HG03135 (cell line): Measurements from ENCODE around the gene RAB1A.

ENCODE experiments used
- ATAC-seq: cut with Tn5 transposase; IDR thresholded peaks from one replicate; pipeline ENCODE4 v1.9.1; 2021; ENCODE audit warnings: mild to moderate bottlenecking, moderate library complexity; ENCODE audit not compliant: unreplicated experiment

Gene RAB1A

GRCh38 chr2:65062843-65063825 lies 66.8 kb downstream of the RAB1A start:
- ATAC-seq: no peak

- ATAC-seq: no peak
These were observed 68.0 kb downstream of the RAB1A start for GRCh38 chr2:65061910-65062339.

GRCh38 chr2:65061146-65061909 lies 68.6 kb downstream of the RAB1A start:
- no peak for ATAC-seq

GRCh38 chr2:65059071-65059470 lies 70.8 kb downstream of the RAB1A start:
- ATAC-seq: no peak

- ATAC-seq: peak; percentile 25
These were observed 72.4 kb downstream of the RAB1A start for GRCh38 chr2:65057391-65058052.

GRCh38 chr2:65057054-65057375 lies 72.9 kb downstream of the RAB1A start:
- no peak for ATAC-seq

GRCh38 chr2:65056215-65057053 lies 73.5 kb downstream of the RAB1A start, which contains the start of gene CEP68:
Gene CEP68, plus strand, starts transcription at chr2:65056416. Its CDS starts 13,029 bp downstream, at chr2:65069445.
- ATAC-seq: peak; percentile 83

GRCh38 chr2:65055422-65056214 lies 74.3 kb downstream of the RAB1A start:
- peak; percentile 33 for ATAC-seq

- ATAC-seq: no peak
These were observed 75.0 kb downstream of the RAB1A start for GRCh38 chr2:65054749-65055421.

GRCh38 chr2:65053199-65053598 lies 76.7 kb downstream of the RAB1A start:
- peak; percentile 43 for ATAC-seq

GRCh38 chr2:65050931-65051330 lies 79.0 kb downstream of the RAB1A start:
- ATAC-seq: no peak

- no peak for ATAC-seq
These were observed 80.8 kb downstream of the RAB1A start for GRCh38 chr2:65049010-65049639.

GRCh38 chr2:65046633-65047407 lies 83.1 kb downstream of the RAB1A start:
- ATAC-seq: no peak

- ATAC-seq: no peak
These were observed 84.3 kb downstream of the RAB1A start for GRCh38 chr2:65045651-65046050.

- ATAC-seq: no peak
These were observed 85.7 kb downstream of the RAB1A start for GRCh38 chr2:65044097-65044735.

GRCh38 chr2:65043001-65043400 lies 86.9 kb downstream of the RAB1A start:
- no peak for ATAC-seq
